ENCODE data around the gene PIF1. TPM values are rescaled to one million over a fixed set of nuclear protein-coding genes. Genes with fewer than 3 reads are reported as not detected.
A peak's percentile ranks its signal among the peaks of the same experiment; 100 is the strongest.

PIF1 gene
- total and polyA plus RNA-seq, 4 donors: 0.50 to 4.2 (median 1.7) TPM

DNA sequence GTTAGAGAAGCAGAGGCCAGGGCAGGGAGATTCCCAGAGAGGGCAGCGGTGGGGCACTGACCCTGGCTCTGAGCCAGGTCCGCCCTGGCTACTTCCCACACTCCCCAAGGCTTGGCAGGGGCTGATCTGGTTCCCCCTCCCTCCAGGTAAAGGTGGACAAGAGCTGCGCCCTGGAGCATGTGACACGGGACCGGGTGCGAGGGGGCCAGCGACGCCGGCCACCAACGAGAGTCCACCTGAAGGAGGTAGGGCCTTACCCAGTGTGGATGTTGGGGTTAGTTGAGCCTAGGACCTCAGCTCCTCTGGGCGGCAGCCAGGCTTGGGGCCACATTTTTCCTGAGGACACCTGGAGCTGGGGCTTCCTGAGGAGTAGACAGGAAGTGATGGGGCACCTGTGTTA, 35.9 kb upstream of the PIF1 start:
- H3K4me1 ChIP-seq (ENCODE audit: control insufficient read depth in 1 of 2, insufficient read depth in 2 of 2, low read length in 2 of 2): peaks cover 0 to 3% of the 10 kb centered on the region in 2 donors
- ATAC-seq (ENCODE audit: low FRiP score) (no peak), DNase-seq (peak in 1 of 2 donors; percentile 35)
- no peak overlapping the region for H3K27ac ChIP-seq (ENCODE audit: low read depth in 1 of 2, low read length in 2 of 2)
- intact Hi-C loops (cut with DNase I): no loop called here
- WGBS, 2 donors: 91 to 94% methylated on average over 11 of the region's 11 CpGs
- no peaks in the 10 kb centered on the region for H3K36me3 ChIP-seq (ENCODE audit: control insufficient read depth in 1 of 2, insufficient read depth in 2 of 2, low read length in 1 of 2)
- no peak overlapping the region for H3K4me3 ChIP-seq (ENCODE audit: low read length in 2 of 2)
- H3K27me3 ChIP-seq (ENCODE audit: control insufficient read depth in 1 of 2, insufficient read depth in 2 of 2, low read length in 1 of 2): no peaks in the 10 kb centered on the region
- H3K9me3 ChIP-seq (ENCODE audit: control insufficient read depth, low read length): no peaks in the 10 kb centered on the region

DNA sequence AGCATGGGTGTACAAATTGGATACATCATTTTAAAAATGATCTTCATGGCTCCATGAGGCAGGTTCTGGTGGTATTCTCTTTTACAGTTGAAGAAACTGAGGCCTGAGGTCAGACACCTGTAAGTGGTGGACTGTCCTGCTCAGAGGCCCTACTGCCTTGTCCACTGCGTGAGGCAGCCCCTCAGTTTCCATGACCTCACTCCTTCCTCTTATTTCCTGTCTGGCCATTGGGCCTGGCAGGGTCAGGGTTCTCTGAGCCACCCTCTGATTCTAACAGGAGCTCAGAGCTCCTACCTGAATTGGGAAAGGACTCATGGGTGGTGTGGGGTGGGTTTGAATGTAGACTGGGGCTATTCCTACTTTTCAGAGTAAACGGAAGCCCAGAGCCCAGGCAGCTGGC, 33.8 kb upstream of the PIF1 start:
- DNase-seq (peak in 1 of 2 donors; percentile 39), ATAC-seq (ENCODE audit: low FRiP score) (no peak)
- H3K9me3 ChIP-seq (ENCODE audit: control insufficient read depth, low read length): no peaks in the 10 kb centered on the region
- peaks cover 0 to 3% of the 10 kb centered on the region in 2 donors for H3K4me1 ChIP-seq (ENCODE audit: control insufficient read depth in 1 of 2, insufficient read depth in 2 of 2, low read length in 2 of 2)
- no peak overlapping the region for H3K27ac ChIP-seq (ENCODE audit: low read depth in 1 of 2, low read length in 2 of 2)
- H3K27me3 ChIP-seq (ENCODE audit: control insufficient read depth in 1 of 2, insufficient read depth in 2 of 2, low read length in 1 of 2): no peaks in the 10 kb centered on the region
- intact Hi-C loops (cut with DNase I): loop anchor here in 1 of 2 donors (5.0 kb wide), 1 partner anchor 33 kb away; no protein-coding TSS in a partner anchor
- WGBS, 2 donors: 85 to 87% methylated on average over 2 of the region's 2 CpGs
- no peak overlapping the region for H3K4me3 ChIP-seq (ENCODE audit: low read length in 2 of 2)
- no peaks in the 10 kb centered on the region for H3K36me3 ChIP-seq (ENCODE audit: control insufficient read depth in 1 of 2, insufficient read depth in 2 of 2, low read length in 1 of 2)

DNA sequence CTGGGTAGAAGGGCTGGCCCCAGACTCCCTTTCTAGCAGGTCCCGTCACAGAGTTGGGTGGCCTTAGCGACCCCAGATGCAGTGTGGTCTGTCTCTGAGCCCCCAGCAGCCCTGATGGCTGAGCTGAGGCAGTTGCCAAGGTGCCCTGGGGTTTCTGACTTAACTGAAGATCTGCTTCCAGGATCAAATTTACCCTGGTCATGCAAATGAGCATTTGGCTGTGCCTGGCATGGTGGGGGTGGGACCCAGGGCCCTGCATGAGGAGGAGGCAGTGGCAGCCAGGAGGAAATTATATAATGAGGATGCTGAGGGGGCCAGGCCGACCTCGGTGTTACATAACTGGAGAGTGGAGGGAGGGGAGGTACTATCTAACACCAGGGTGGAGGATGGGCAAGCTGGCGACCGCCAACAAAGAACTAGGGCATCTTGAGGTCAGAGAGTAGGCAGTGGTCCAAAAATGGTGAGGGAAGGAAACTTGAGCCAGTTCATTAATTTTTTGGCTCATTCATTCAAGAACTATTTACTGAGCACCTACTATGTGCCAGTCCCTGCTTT, 32.7 kb upstream of the PIF1 start:
- no peak overlapping the region for H3K4me3 ChIP-seq (ENCODE audit: low read length in 2 of 2)
- H3K9me3 ChIP-seq (ENCODE audit: control insufficient read depth, low read length): no peaks in the 10 kb centered on the region
- intact Hi-C loops (cut with DNase I): loop anchor here in 1 of 2 donors (5.0 kb wide), 1 partner anchor 34 kb away; no protein-coding TSS in a partner anchor
- H3K27me3 ChIP-seq (ENCODE audit: control insufficient read depth in 1 of 2, insufficient read depth in 2 of 2, low read length in 1 of 2): no peaks in the 10 kb centered on the region
- peaks cover 0 to 3% of the 10 kb centered on the region in 2 donors for H3K4me1 ChIP-seq (ENCODE audit: control insufficient read depth in 1 of 2, insufficient read depth in 2 of 2, low read length in 2 of 2)
- DNase-seq (peak in 1 of 2 donors; percentile 42), ATAC-seq (ENCODE audit: low FRiP score) (no peak)
- peak overlapping the region in 1 of 2 donors; percentile 92 for H3K27ac ChIP-seq (ENCODE audit: low read depth in 1 of 2, low read length in 2 of 2)
- no peaks in the 10 kb centered on the region for H3K36me3 ChIP-seq (ENCODE audit: control insufficient read depth in 1 of 2, insufficient read depth in 2 of 2, low read length in 1 of 2)
- WGBS, 2 donors: 67 to 70% methylated on average over 6 of the region's 6 CpGs

DNA sequence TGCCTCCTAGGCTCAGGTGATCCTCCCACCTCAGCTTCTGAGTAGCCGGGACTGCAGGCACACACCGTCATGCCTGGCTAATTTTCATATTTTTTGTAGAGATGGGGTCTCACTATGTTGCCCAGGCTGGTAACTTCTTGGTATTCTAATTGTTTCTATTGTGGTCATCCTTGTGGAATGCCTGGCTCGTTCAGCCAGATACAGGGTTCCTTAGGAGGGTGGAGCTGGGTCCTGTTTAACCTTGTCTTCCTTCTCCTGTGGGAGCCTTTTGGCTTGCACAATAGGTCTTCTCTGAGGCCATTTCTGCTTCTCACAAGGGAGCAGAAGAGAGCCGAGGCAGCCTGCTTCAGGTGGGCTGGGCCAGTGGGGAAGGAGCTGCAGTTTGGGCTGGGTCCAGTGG, 32.0 kb upstream of the PIF1 start:
- peak in 1 of 2 donors; percentile 45 for DNase-seq
- no peak for ATAC-seq (ENCODE audit: low FRiP score)
- Histone ChIP-seq H3K36me3 (ENCODE audit: control insufficient read depth in 1 of 2, insufficient read depth in 2 of 2, low read length in 1 of 2) (no peaks in the 10 kb centered on the region), H3K27ac (ENCODE audit: low read depth in 1 of 2, low read length in 2 of 2) (peak overlapping the region in 1 of 2 donors; percentile 92), H3K27me3 (ENCODE audit: control insufficient read depth in 1 of 2, insufficient read depth in 2 of 2, low read length in 1 of 2) (no peaks in the 10 kb centered on the region), H3K4me3 (ENCODE audit: low read length in 2 of 2) (no peak overlapping the region), H3K4me1 (ENCODE audit: control insufficient read depth in 1 of 2, insufficient read depth in 2 of 2, low read length in 2 of 2) (peaks cover 0 to 3% of the 10 kb centered on the region in 2 donors), H3K9me3 (ENCODE audit: control insufficient read depth, low read length) (no peaks in the 10 kb centered on the region)
- 49 to 52% methylated on average over 4 of the region's 4 CpGs for WGBS, 2 donors
- intact Hi-C loops (cut with DNase I): loop anchor here in 1 of 2 donors (5.0 kb wide), 1 partner anchor 35 kb away; no protein-coding TSS in a partner anchor

DNA sequence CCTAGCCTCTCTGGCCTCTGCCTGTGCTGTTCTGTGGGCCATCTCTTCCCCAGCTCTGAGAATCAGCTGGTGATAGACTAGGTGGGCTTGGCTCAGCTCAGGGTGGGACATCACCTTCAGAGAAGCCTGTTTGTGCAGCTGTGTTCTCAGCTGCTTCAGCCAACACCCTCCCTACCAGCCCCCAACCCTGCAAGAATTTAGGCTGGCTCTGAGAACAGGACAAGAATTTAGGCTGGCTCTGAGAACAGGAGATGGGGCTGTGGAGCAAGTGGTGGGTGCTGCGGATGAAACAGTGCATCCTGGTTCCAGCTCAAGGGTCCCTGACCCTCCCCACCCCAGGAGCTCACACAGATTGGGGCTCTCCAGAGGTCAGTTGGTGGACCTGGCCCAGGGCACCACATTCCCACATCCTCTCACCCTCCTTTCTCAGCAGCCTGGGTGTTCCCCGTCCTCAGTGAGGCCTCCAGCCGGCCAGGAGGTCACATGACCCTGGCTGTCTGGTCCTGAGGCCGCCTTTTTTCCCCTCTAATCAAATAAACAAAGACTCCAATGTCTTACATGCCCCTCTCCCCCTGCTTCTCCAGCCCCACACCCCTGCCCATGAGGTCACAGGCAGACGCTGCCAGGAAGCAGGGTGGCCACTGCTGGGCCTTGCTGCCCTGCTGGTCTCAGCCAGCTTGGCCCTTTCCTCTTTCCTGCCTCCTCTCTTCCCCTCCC, 31.1 kb upstream of the PIF1 start:
- intact Hi-C loops (cut with DNase I): loop anchor here in 1 of 2 donors (5.0 kb wide), 1 partner anchor 36 kb away; no protein-coding TSS in a partner anchor
- Histone ChIP-seq H3K27ac (ENCODE audit: low read depth in 1 of 2, low read length in 2 of 2) (peak overlapping the region; percentile 84 to 92), H3K27me3 (ENCODE audit: control insufficient read depth in 1 of 2, insufficient read depth in 2 of 2, low read length in 1 of 2) (no peaks in the 10 kb centered on the region), H3K4me1 (ENCODE audit: control insufficient read depth in 1 of 2, insufficient read depth in 2 of 2, low read length in 2 of 2) (peaks cover 0 to 3% of the 10 kb centered on the region in 2 donors), H3K36me3 (ENCODE audit: control insufficient read depth in 1 of 2, insufficient read depth in 2 of 2, low read length in 1 of 2) (no peaks in the 10 kb centered on the region), H3K9me3 (ENCODE audit: control insufficient read depth, low read length) (no peaks in the 10 kb centered on the region), H3K4me3 (ENCODE audit: low read length in 2 of 2) (no peak overlapping the region)
- ATAC-seq (ENCODE audit: low FRiP score): peak; percentile 78
- peak; percentile 83 to 85 for DNase-seq
- 10 to 11% methylated on average over 5 of the region's 5 CpGs for WGBS, 2 donors

DNA sequence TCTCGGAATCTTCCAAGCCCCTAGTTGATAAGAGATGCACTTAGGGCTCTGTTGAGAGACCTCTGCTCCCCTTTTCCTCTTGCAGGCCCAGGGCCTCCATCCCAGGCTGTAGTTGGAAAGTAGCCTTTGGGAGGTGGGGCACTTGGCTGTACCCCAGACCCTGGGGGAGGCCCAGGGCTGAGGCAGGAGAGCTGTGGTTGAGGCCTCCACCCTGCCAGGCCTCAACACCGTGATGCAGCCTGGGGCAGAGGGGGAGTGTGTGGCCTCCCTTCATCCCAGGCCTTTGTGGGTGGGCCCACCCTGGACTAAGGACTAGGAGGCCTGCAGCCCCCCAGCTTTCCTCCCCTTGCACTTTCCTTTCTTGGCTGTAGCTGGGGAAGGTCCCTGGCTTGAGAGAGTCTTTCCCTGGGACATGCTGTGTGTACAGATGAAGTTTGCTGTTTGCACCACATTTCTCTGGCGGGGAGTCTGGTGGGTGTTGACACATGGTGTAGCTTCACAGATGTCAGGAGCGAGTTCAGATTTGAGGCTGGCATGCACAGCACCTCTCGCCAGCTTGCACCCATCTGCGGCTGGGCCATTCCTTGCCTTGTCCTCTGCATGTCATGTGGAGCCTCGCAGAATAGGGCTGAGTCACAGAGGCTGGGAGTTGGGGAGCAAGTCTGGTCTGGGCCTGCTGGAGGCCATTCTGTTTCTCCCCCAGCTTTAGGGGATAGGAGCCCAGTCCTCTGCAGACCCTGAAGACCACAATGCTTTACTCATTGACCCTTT, 29.9 kb upstream of the PIF1 start:
- 78 to 80% methylated on average over 7 of the region's 7 CpGs for WGBS, 2 donors
- Histone ChIP-seq H3K27me3 (ENCODE audit: control insufficient read depth in 1 of 2, insufficient read depth in 2 of 2, low read length in 1 of 2) (no peaks in the 10 kb centered on the region), H3K9me3 (ENCODE audit: control insufficient read depth, low read length) (no peaks in the 10 kb centered on the region), H3K4me3 (ENCODE audit: low read length in 2 of 2) (no peak overlapping the region), H3K4me1 (ENCODE audit: control insufficient read depth in 1 of 2, insufficient read depth in 2 of 2, low read length in 2 of 2) (peaks cover 0 to 3% of the 10 kb centered on the region in 2 donors), H3K36me3 (ENCODE audit: control insufficient read depth in 1 of 2, insufficient read depth in 2 of 2, low read length in 1 of 2) (peaks cover 0 to 2% of the 10 kb centered on the region in 2 donors), H3K27ac (ENCODE audit: low read depth in 1 of 2, low read length in 2 of 2) (peak overlapping the region in 1 of 2 donors; percentile 84)
- intact Hi-C loops (cut with DNase I): loop anchor here in 1 of 2 donors (5.0 kb wide), 1 partner anchor 37 kb away; no protein-coding TSS in a partner anchor
- DNase-seq (peak in 1 of 2 donors; percentile 40), ATAC-seq (ENCODE audit: low FRiP score) (no peak)

DNA sequence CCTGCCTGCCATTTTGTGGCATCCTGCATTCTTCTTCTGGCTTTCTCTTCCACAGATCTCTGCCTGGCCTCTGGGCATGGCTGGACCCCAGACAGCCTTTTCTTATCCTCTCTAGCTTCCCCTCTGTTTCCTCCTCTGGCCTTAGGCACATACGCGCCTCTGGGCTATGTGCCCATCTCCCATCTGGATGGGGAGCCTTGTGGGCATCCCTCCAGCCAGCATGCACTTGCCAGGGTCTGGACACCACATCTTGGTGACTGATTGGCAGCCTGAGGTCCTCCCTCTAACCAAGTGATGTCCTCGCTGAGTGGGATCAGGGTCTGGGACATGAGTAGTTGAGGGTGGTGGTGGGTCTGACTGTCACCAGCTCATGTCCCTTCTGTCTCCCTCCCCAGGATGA, 29.1 kb upstream of the PIF1 start:
- 50 to 59% methylated on average over 3 of the region's 3 CpGs for WGBS, 2 donors
- H3K9me3 ChIP-seq (ENCODE audit: control insufficient read depth, low read length): no peaks in the 10 kb centered on the region
- no peaks in the 10 kb centered on the region for H3K27me3 ChIP-seq (ENCODE audit: control insufficient read depth in 1 of 2, insufficient read depth in 2 of 2, low read length in 1 of 2)
- H3K36me3 ChIP-seq (ENCODE audit: control insufficient read depth in 1 of 2, insufficient read depth in 2 of 2, low read length in 1 of 2): peaks cover 0 to 2% of the 10 kb centered on the region in 2 donors
- peak in 1 of 2 donors; percentile 42 for DNase-seq
- H3K4me1 ChIP-seq (ENCODE audit: control insufficient read depth in 1 of 2, insufficient read depth in 2 of 2, low read length in 2 of 2): peaks cover 0 to 3% of the 10 kb centered on the region in 2 donors
- no peak for ATAC-seq (ENCODE audit: low FRiP score)
- H3K27ac ChIP-seq (ENCODE audit: low read depth in 1 of 2, low read length in 2 of 2): no peak overlapping the region
- intact Hi-C loops (cut with DNase I): no loop called here
- no peak overlapping the region for H3K4me3 ChIP-seq (ENCODE audit: low read length in 2 of 2)

DNA sequence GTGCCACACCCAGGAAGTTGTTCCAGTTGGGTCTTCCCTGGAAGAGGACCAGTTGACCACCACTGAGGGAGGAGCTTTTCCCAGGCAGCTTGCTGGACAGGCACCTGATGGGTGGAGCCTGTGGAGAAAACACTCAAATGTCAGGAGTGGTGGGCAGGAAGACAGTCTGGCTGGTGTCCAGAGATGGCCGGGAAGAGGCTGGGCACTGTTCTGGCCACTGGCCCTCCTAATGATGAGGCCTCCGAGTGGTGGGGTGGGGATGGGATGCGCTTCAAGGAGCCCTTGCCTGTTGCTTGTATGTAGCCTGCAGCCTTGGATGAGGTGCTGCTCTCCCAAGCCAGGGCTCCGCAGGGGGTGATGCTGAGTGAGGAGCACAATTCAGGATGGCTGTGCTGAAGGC, 28.6 kb upstream of the PIF1 start:
- no peak overlapping the region for H3K4me3 ChIP-seq (ENCODE audit: low read length in 2 of 2)
- H3K4me1 ChIP-seq (ENCODE audit: control insufficient read depth in 1 of 2, insufficient read depth in 2 of 2, low read length in 2 of 2): peaks cover 0 to 3% of the 10 kb centered on the region in 2 donors
- H3K27ac ChIP-seq (ENCODE audit: low read depth in 1 of 2, low read length in 2 of 2): no peak overlapping the region
- intact Hi-C loops (cut with DNase I): no loop called here
- H3K27me3 ChIP-seq (ENCODE audit: control insufficient read depth in 1 of 2, insufficient read depth in 2 of 2, low read length in 1 of 2): no peaks in the 10 kb centered on the region
- WGBS, 2 donors: 67 to 72% methylated on average over 4 of the region's 4 CpGs
- H3K36me3 ChIP-seq (ENCODE audit: control insufficient read depth in 1 of 2, insufficient read depth in 2 of 2, low read length in 1 of 2): peaks cover 0 to 2% of the 10 kb centered on the region in 2 donors
- no peaks in the 10 kb centered on the region for H3K9me3 ChIP-seq (ENCODE audit: control insufficient read depth, low read length)
- DNase-seq (peak in 1 of 2 donors; percentile 53), ATAC-seq (ENCODE audit: low FRiP score) (no peak)

Measured in aorta (tissue), 5 donors.